Measurements from ENCODE around the gene BCKDK.

DNA sequence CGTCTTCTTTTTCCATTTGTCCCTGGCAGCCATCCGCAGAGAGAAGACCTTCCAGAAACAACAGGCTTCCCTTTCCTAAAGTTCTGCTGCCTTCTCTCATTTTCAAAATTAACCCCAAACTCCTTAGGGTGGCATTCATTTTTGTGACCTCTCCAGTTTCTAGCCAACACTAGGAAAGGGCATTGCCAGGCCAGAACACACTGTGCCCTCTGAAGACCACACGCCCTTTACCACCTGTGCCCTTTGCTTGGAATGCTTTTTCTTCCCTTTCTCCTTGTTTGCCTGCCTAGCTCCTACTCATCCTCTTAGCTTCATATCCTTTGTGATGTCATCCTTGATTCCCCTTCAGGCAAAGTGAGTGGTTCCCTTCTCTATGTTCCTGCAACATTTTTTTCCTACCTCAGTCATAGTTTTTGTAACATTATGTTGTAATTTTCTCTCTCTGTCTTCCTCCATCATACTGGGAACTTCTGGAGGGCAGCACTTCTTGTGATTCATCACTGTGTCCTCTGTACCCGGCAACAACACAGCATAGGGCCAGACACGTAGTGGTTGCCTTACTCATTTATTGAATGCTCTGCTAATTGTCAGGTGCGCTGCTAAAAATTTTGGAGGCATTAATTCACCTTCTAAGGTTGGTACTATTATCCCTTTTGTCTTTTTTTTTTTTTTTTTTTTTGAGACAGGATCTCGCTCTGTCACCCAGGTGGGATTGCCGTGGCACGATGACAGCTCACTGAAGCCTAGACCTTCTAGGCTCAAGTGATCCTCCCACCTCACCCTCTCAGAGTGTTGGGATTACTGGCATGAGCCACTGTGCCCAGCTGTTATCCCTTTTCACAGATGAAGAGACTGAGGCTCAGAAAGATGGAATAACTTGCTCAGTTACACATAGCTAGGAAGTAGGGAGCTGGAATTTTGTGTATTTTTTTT lies 10.3 kb downstream of the BCKDK start:
- TF ChIP-seq, protein P1, sequence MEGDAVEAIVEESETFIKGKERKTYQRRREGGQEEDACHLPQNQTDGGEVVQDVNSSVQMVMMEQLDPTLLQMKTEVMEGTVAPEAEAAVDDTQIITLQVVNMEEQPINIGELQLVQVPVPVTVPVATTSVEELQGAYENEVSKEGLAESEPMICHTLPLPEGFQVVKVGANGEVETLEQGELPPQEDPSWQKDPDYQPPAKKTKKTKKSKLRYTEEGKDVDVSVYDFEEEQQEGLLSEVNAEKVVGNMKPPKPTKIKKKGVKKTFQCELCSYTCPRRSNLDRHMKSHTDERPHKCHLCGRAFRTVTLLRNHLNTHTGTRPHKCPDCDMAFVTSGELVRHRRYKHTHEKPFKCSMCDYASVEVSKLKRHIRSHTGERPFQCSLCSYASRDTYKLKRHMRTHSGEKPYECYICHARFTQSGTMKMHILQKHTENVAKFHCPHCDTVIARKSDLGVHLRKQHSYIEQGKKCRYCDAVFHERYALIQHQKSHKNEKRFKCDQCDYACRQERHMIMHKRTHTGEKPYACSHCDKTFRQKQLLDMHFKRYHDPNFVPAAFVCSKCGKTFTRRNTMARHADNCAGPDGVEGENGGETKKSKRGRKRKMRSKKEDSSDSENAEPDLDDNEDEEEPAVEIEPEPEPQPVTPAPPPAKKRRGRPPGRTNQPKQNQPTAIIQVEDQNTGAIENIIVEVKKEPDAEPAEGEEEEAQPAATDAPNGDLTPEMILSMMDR (IDR thresholded peaks at IDR 0.05), result peak in 1 of 6 experiments; percentile 10
- TF ChIP-seq POLR2A (IDR thresholded peaks at IDR 0.05), result peak in 1 of 2 donors; percentile 25
